Measurements from ENCODE around the gene ZNF787. TPM values are rescaled to one million over a fixed set of nuclear protein-coding genes. Genes with fewer than 3 reads are reported as not detected.

The ZNF787 gene
- total RNA-seq, 4 donors from 2014 or later: 24.9 to 53.1 (median 27.4) TPM

- 92% methylated on average over 16 of the region's 16 CpGs; no CpG with 5 or more reads in 1 of the 2 donors for WGBS, 2 donors (ENCODE audit: low coverage in 1 of 2)
- intact Hi-C loops (cut with DNase I; ENCODE audit: low total_unique reads): no loop called here
- in situ Hi-C loops (cut with MboI; ENCODE audit: low pct_ligation_motif_present in 1 of 4, low pct_unique_long_range_greater_than_20kb in 1 of 4, low sequenced_read_pairs in 3 of 4): no loop called here
- no peaks in the 10 kb centered on the region for H3K27me3 ChIP-seq
- TF ChIP-seq POLR2AphosphoS5 (IDR thresholded peaks at IDR 0.05): no peak
- no peak for TF ChIP-seq POLR2A (IDR thresholded peaks at IDR 0.05)
- no peak for TF ChIP-seq CTCF (IDR thresholded peaks at IDR 0.05)
- no peak for TF ChIP-seq EP300 (IDR thresholded peaks at IDR 0.05; ENCODE audit: low read depth)
- peaks cover 0 to 16% (median 2%) of the 10 kb centered on the region in 4 donors for H3K36me3 ChIP-seq
- H3K4me3 ChIP-seq: no peak overlapping the region
- peaks cover 0 to 14% (median 6%) of the 10 kb centered on the region in 4 donors for H3K4me1 ChIP-seq
- no peak overlapping the region for H3K27ac ChIP-seq
- DNase-seq: no peak
- no peaks in the 10 kb centered on the region for H3K9me3 ChIP-seq
Observed at GRCh38 chr19:56158170-56158757, 37.2 kb upstream of the ZNF787 start.

GRCh38 chr19:56156768-56157167 lies 35.7 kb upstream of the ZNF787 start:
- H3K4me3 ChIP-seq: no peak overlapping the region
- H3K36me3 ChIP-seq: peaks cover 0 to 16% (median 2%) of the 10 kb centered on the region in 4 donors
- peaks cover 0 to 20% (median 6%) of the 10 kb centered on the region in 4 donors for H3K4me1 ChIP-seq
- in situ Hi-C loops (cut with MboI; ENCODE audit: low pct_ligation_motif_present in 1 of 4, low pct_unique_long_range_greater_than_20kb in 1 of 4, low sequenced_read_pairs in 3 of 4): no loop called here
- H3K9me3 ChIP-seq: no peaks in the 10 kb centered on the region
- peak; percentile 60 for DNase-seq
- WGBS, 2 donors (ENCODE audit: low coverage in 1 of 2): 50% methylated on average over 10 of the region's 11 CpGs; no CpG with 5 or more reads in 1 of the 2 donors
- intact Hi-C loops (cut with DNase I; ENCODE audit: low total_unique reads): no loop called here
- no peak for TF ChIP-seq CTCF (IDR thresholded peaks at IDR 0.05)
- H3K27ac ChIP-seq: peak overlapping the region; percentile 36 to 72 (median 69)
- H3K27me3 ChIP-seq: no peaks in the 10 kb centered on the region

GRCh38 chr19:56155124-56155687 lies 34.1 kb upstream of the ZNF787 start:
- in situ Hi-C loops (cut with MboI; ENCODE audit: low pct_ligation_motif_present in 1 of 4, low pct_unique_long_range_greater_than_20kb in 1 of 4, low sequenced_read_pairs in 3 of 4): no loop called here
- TF ChIP-seq POLR2A (IDR thresholded peaks at IDR 0.05) (no peak), CTCF (IDR thresholded peaks at IDR 0.05) (peak in 3 of 5 experiments; percentile 28 to 41 (median 37))
- Histone ChIP-seq H3K36me3 (peaks cover 0 to 12% (median 2%) of the 10 kb centered on the region in 4 donors), H3K27me3 (no peaks in the 10 kb centered on the region), H3K4me3 (no peak overlapping the region), H3K4me1 (peaks cover 0 to 20% (median 6%) of the 10 kb centered on the region in 4 donors), H3K9me3 (no peaks in the 10 kb centered on the region), H3K27ac (no peak overlapping the region)
- DNase-seq: peak; percentile 33
- intact Hi-C loops (cut with DNase I; ENCODE audit: low total_unique reads): no loop called here
- 76 to 100% methylated on average over 1 to 17 of the region's 17 CpGs for WGBS, 2 donors (ENCODE audit: low coverage in 1 of 2)

GRCh38 chr19:56153507-56153906 lies 32.4 kb upstream of the ZNF787 start:
- no peak overlapping the region for H3K27ac ChIP-seq
- intact Hi-C loops (cut with DNase I; ENCODE audit: low total_unique reads): no loop called here
- peaks cover 0 to 20% (median 6%) of the 10 kb centered on the region in 4 donors for H3K4me1 ChIP-seq
- H3K9me3 ChIP-seq: no peaks in the 10 kb centered on the region
- H3K4me3 ChIP-seq: no peak overlapping the region
- no peaks in the 10 kb centered on the region for H3K27me3 ChIP-seq
- no peaks in the 10 kb centered on the region for H3K36me3 ChIP-seq
- TF ChIP-seq POLR2AphosphoS5 (IDR thresholded peaks at IDR 0.05): no peak
- no peak for TF ChIP-seq EP300 (IDR thresholded peaks at IDR 0.05; ENCODE audit: low read depth)
- no peak for TF ChIP-seq CTCF (IDR thresholded peaks at IDR 0.05)
- TF ChIP-seq POLR2A (IDR thresholded peaks at IDR 0.05): no peak
- WGBS, 2 donors (ENCODE audit: low coverage in 1 of 2): 75% methylated on average over 6 of the region's 6 CpGs; no CpG with 5 or more reads in 1 of the 2 donors
- in situ Hi-C loops (cut with MboI; ENCODE audit: low pct_ligation_motif_present in 1 of 4, low pct_unique_long_range_greater_than_20kb in 1 of 4, low sequenced_read_pairs in 3 of 4): no loop called here
- no peak for DNase-seq
